Mucosa of descending colon (tissue), 3 donors: ENCODE measurements around the gene LYPLA2. TPM values are rescaled to one million over a fixed set of nuclear protein-coding genes. Genes with fewer than 3 reads are reported as not detected.
A peak's percentile ranks its signal among the peaks of the same experiment; 100 is the strongest.
"Not testable (repeated sequence)": the region's sequence is repeated elsewhere in the genome, so short reads cannot be mapped to it uniquely, and the experiment has no call there.

ENCODE experiments used
- ATAC-seq: fragments of 200-7000 bp; cut with Tn5 transposase; one replicate; pipeline ENCODE4 v1.9.1; 2020; ENCODE audit warnings: mild to moderate bottlenecking, moderate library complexity
- DNase-seq, 3 donors: peaks; one replicate each; pipeline ENCODE4 v3.0.0-alpha.2; 2020
- H3K36me3 ChIP-seq: fragments of 200-600 bp; one replicate; pipeline ENCODE4 v1.8.0; 2021; ENCODE audit warnings: low read depth, mild to moderate bottlenecking
- H3K4me1 ChIP-seq: fragments of 200-600 bp; one replicate; pipeline ENCODE4 v1.8.0; 2021; ENCODE audit warnings: low read depth, mild to moderate bottlenecking
- H3K4me3 ChIP-seq: fragments of 200-600 bp; one replicate; pipeline ENCODE4 v1.8.0; 2021; ENCODE audit warnings: mild to moderate bottlenecking
- H3K9me3 ChIP-seq: fragments of 200-600 bp; one replicate; pipeline ENCODE4 v1.8.0; 2021; ENCODE audit warnings: mild to moderate bottlenecking
- CTCF ChIP-seq: fragments of 200-600 bp; IDR thresholded peaks from one replicate; pipeline ENCODE4 v1.8.0; 2022; ENCODE audit warnings: antibody characterized with exemption, mild to moderate bottlenecking
- intact Hi-C, 2 donors: fragments of 100-400 bp; cut with DNase I in 1 of 2; cut with micrococcal nuclease in 1 of 2; formaldehyde crosslinking; loops; one replicate each; pipeline versions ENCODE4 v1.11.0 to v1.11.1; 2022; cut with DNase I, micrococcal nuclease
- total RNA-seq, 3 donors: library from RNA; stranded (reverse); fragmentation: NEBNext Ultra II Directional in 2 of 3; extraction: Animal tissue kit (Norgen Biotek cat#: 25700) in 2 of 3; gene quantifications; one replicate each; pipeline versions ENCODE4 v1.2.1 to v1.2.4, GENCODE V29; 2021 to 2023
- donor health status: DM: no; HTN: no; CAD: no; lungs with moderate emphysema.
- donor health status: DM: no; HTN: no; CAD: no.
- donor health status: DM: no; HTN: yes; CAD: no.

LYPLA2 gene
- total RNA-seq, 3 donors from 2014 or later, result 49.9 to 89.0 (median 88.0) TPM

- Histone ChIP-seq H3K36me3 (no peaks in the 10 kb centered on the region), H3K4me3 (no peak overlapping the region), H3K9me3 (no peaks in the 10 kb centered on the region), H3K4me1 (peaks cover 33% of the 10 kb centered on the region)
- DNase-seq (peak; percentile 77 to 83 (median 81)), ATAC-seq (peak; percentile 64)
- intact Hi-C loops, result no loop called here
- no peak for TF ChIP-seq CTCF
These were observed 2.3 kb downstream of the LYPLA2 start for GRCh38 chr1:23793018-23793781.

GRCh38 chr1:23793861-23794731 is 3.2 kb downstream of the LYPLA2 start:
- no peaks in the 10 kb centered on the region for H3K36me3 ChIP-seq
- no peak for TF ChIP-seq CTCF
- H3K4me3 ChIP-seq, result no peak overlapping the region
- no peaks in the 10 kb centered on the region for H3K9me3 ChIP-seq
- ATAC-seq (no peak), DNase-seq (peak in 2 of 3 donors; percentile 49 to 62)
- intact Hi-C loops, result no loop called here
- H3K4me1 ChIP-seq, result peaks cover 37% of the 10 kb centered on the region

- H3K4me3 ChIP-seq, H3K36me3 ChIP-seq, H3K9me3 ChIP-seq, intact Hi-C loops, ATAC-seq: not testable (repeated sequence)
- H3K4me1 ChIP-seq, result peaks cover 41% of the 10 kb centered on the region
- peak in 1 of 3 donors; percentile 51 for DNase-seq
These were observed 3.8 kb downstream of the LYPLA2 start for GRCh38 chr1:23794732-23795182.

- peaks cover 37% of the 10 kb centered on the region for H3K4me1 ChIP-seq
These were observed 4.9 kb downstream of the LYPLA2 start for GRCh38 chr1:23795676-23796465.

More at GRCh38 chr1:23795676-23796465, 4.9 kb downstream of the LYPLA2 start:
- Histone ChIP-seq H3K9me3 (no peaks in the 10 kb centered on the region), H3K36me3 (no peaks in the 10 kb centered on the region), H3K4me3 (no peak overlapping the region)
- no peak for TF ChIP-seq CTCF
- intact Hi-C loops, result no loop called here
- ATAC-seq (no peak), DNase-seq (peak in 1 of 3 donors; percentile 57)
